ENCODE results near the gene PRG2. TPM values are rescaled to one million over a fixed set of nuclear protein-coding genes. Genes with fewer than 3 reads are reported as not detected.

Gene PRG2
- not detected in 5 replicates for total RNA-seq (2022; extraction: Qiagen RNA extraction)

GRCh38 chr11:57390535-57390934 lies at the start of gene PRG2:
Gene PRG2 (minus strand): TSS chr11:57390650. CDS start chr11:57389944, 706 bp downstream.

GRCh38 chr11:57426929-57427726 lies 36.7 kb upstream of the PRG2 start, which contains the start of gene SLC43A3:
Gene SLC43A3 (minus strand): TSS chr11:57427121. CDS start chr11:57426172, 949 bp downstream.

GRCh38 chr11:57380975-57381374 lies 9.5 kb downstream of the PRG2 start, which contains the start of gene PRG3:
Gene PRG3 (minus strand): TSS chr11:57381150. CDS start chr11:57380708, 442 bp downstream.

GRCh38 chr11:57338142-57338541 lies 52.3 kb downstream of the PRG2 start, which contains the start of gene P2RX3:
Gene P2RX3 (plus strand): TSS chr11:57338352. CDS start chr11:57338551, 199 bp downstream.

Other genes with a start within 250 kb of the PRG2 start
- gene LRRC55, start 208.7 kb downstream of the PRG2 start, total RNA-seq (2022; extraction: Qiagen RNA extraction), result not detected in 5 replicates
- gene APLNR, start 153.4 kb downstream of the PRG2 start, total RNA-seq (2022; extraction: Qiagen RNA extraction), result 0.05 to 0.07 TPM in 2 of 5 replicates, not detected in the others
- 69.6 to 91.9 TPM (median 88.9 TPM) in 5 replicates for gene TNKS1BP1, start 65.7 kb downstream of the PRG2 start, total RNA-seq (2022; extraction: Qiagen RNA extraction)
- 202 to 254 TPM (median 221 TPM) in 5 replicates for gene SSRP1, start 54.8 kb downstream of the PRG2 start, total RNA-seq (2022; extraction: Qiagen RNA extraction)
- gene P2RX3, start 52.3 kb downstream of the PRG2 start, total RNA-seq (2022; extraction: Qiagen RNA extraction), result 0.10 to 0.29 TPM (median 0.18 TPM) in 5 replicates
- not detected in 5 replicates for gene PRG3, start 9.5 kb downstream of the PRG2 start, total RNA-seq (2022; extraction: Qiagen RNA extraction)
- gene SLC43A3, start 36.5 kb upstream of the PRG2 start, total RNA-seq (2022; extraction: Qiagen RNA extraction), result 0.26 to 0.55 TPM (median 0.45 TPM) in 5 replicates
- gene RTN4RL2, start 69.9 kb upstream of the PRG2 start, total RNA-seq (2022; extraction: Qiagen RNA extraction), result 49.0 to 100 TPM (median 88.4 TPM) in 5 replicates
- gene SLC43A1, start 125.1 kb upstream of the PRG2 start, total RNA-seq (2022; extraction: Qiagen RNA extraction), result 2.1 to 3.3 TPM (median 2.6 TPM) in 5 replicates
- 146 to 173 TPM (median 158 TPM) in 5 replicates for gene TIMM10, start 140.1 kb upstream of the PRG2 start, total RNA-seq (2022; extraction: Qiagen RNA extraction)
- gene SMTNL1, start 146.9 kb upstream of the PRG2 start, total RNA-seq (2022; extraction: Qiagen RNA extraction), result not detected in 5 replicates
- gene UBE2L6, start 177.0 kb upstream of the PRG2 start, total RNA-seq (2022; extraction: Qiagen RNA extraction), result 34.7 to 42.5 TPM (median 39.8 TPM) in 5 replicates
- gene SERPING1, start 207.0 kb upstream of the PRG2 start, total RNA-seq (2022; extraction: Qiagen RNA extraction), result 0.63 to 1.0 TPM (median 0.83 TPM) in 5 replicates

Data from A549 treated with Mapracorat at 1 μM for 4 hours (cell line).